Measurements from ENCODE around the gene POLR2A. TPM values are rescaled to one million over a fixed set of nuclear protein-coding genes. Genes with fewer than 3 reads are reported as not detected.

POLR2A gene
- total and polyA plus RNA-seq, 2 of the 13 experiments (the other 11 are each of a cell fraction or from before 2014, with no cell fraction given): 17.8 to 18.3 TPM

DNA sequence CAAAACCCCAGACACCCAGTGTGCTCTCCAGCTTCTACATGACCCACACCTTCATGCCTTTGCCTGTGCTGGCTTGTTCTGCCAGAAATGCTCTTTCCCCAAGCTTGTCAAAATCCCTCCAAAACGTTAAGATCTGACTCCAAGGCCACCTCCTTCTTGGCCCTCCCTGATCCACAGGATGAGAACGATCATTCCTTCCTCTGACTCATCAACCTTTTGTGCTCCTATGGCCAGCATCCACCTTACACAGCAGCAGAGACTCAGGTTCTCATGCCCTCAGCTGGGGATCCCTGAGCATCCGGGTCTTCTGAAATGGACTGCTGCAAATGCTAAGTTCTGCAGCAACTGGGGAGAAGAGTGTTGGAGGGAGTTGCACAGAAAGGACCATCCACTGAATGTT, 7.7 kb upstream of the POLR2A start:
- peak overlapping the region; percentile 85 for H3K4me2 ChIP-seq (ENCODE audit: low read depth, low read length)
- BruUV-seq (replicated peaks): no TSS peak
- no peak for FAIRE-seq

DNA sequence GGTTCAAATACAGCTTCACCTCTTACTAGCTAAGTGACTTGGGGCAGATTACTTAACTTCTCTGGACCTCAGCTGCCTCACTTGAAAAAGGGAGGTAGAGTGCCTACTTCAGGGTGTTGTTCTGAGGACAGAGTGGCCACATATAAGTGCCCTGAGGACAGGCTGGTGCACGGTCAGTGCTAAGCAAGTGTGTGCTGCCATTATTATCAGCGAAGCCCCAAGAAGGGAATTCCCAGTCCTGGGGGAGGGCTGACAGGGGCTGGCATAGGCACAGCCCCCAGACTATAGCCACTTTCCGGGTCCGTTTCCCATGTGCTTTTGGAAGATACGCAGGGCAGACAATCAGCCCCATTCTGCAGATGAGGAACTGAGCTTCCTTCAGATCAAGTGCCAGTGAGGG, 7.2 kb upstream of the POLR2A start:
- DNase-seq (ENCODE audit: low spot score) (no peak), FAIRE-seq (no peak), ATAC-seq (no peak)
- TF ChIP-seq ZNF629 (CRISPR knock-in tag; conservative IDR thresholded peaks at IDR 0.05) (peak; percentile 30; the same call in 1 of the 2 replicates), TRIM24 (CRISPR knock-in tag; IDR thresholded peaks at IDR 0.05) (no peak)
- POLR2A ChIA-PET: interaction anchor here (0.7 to 5.3 kb wide), 6 partner anchors 8 to 80 kb away, joined by 3 to 30 read pairs (median 10); partner anchors contain the start of genes CHRNB1, POLR2A and TMEM256
- no peaks in the 10 kb centered on the region for H3K36me3 ChIP-seq (replicated peaks in 1 of 2; ENCODE audit: control insufficient read depth in 1 of 2, insufficient read depth in 2 of 2, low read length in 2 of 2)
- no peaks in the 10 kb centered on the region for H3K9me3 ChIP-seq (ENCODE audit: low read length)
- no peak overlapping the region; the same call in 1 of the 2 replicates for H3K9ac ChIP-seq (ENCODE audit: insufficient read depth, low read depth, low read length)
- CTCF ChIA-PET (ENCODE audit: low intra/inter-chr PET ratio, low total read pairs): no interaction called here
- intact Hi-C loops (cut with micrococcal nuclease; ENCODE audit: unreplicated experiment): no loop called here
- H4K20me1 ChIP-seq (ENCODE audit: insufficient read depth, low read length): peaks cover 30% of the 10 kb centered on the region
- H3K4me2 ChIP-seq (ENCODE audit: low read depth, low read length): peak overlapping the region; percentile 85
- peaks cover 71% of the 10 kb centered on the region for H3K4me1 ChIP-seq (ENCODE audit: insufficient read depth, low read length)
- BruUV-seq (replicated peaks): no TSS peak
- WGBS (ENCODE audit: low lambda C conversion rate): 93% methylated on average over 4 of the region's 5 CpGs
- H3K4me3 ChIP-seq (replicated peaks in 1 of 3; ENCODE audit: insufficient read depth in 1 of 3, low read depth in 2 of 3, low read length in 3 of 3): no peak overlapping the region; a peak in 1 of 6 replicates
- in situ Hi-C loops (cut with HindIII; ENCODE audit: extremely low pct_ligation_motif_present, low pct_unique_long_range_greater_than_20kb): loop anchor here (5.0 kb wide), 1 partner anchor 40 kb away; the partner anchor contains the start of genes FGF11 and TMEM102
- H3K79me2 ChIP-seq (ENCODE audit: insufficient read depth, low read length): peaks cover 48% of the 10 kb centered on the region
- H2AFZ ChIP-seq (ENCODE audit: low read length): no peak overlapping the region
- H3K27me3 ChIP-seq (ENCODE audit: control insufficient read depth in 1 of 2, insufficient read depth in 2 of 2, low read length in 2 of 2): no peaks in the 10 kb centered on the region; a peak in 1 of 5 replicates
- H3K27ac ChIP-seq (ENCODE audit: extremely low read length, insufficient read depth, low read length): peak overlapping the region; percentile 75

More for the DNA sequence above, 7.7 kb upstream of the POLR2A start:
- intact Hi-C loops (cut with micrococcal nuclease; ENCODE audit: unreplicated experiment): no loop called here
- no peak overlapping the region for H2AFZ ChIP-seq (ENCODE audit: low read length)
- ATAC-seq (no peak), DNase-seq (ENCODE audit: low spot score) (no peak)
- peaks cover 30% of the 10 kb centered on the region for H4K20me1 ChIP-seq (ENCODE audit: insufficient read depth, low read length)
- H3K79me2 ChIP-seq (ENCODE audit: insufficient read depth, low read length): peaks cover 53% of the 10 kb centered on the region
- TF ChIP-seq, protein P1, sequence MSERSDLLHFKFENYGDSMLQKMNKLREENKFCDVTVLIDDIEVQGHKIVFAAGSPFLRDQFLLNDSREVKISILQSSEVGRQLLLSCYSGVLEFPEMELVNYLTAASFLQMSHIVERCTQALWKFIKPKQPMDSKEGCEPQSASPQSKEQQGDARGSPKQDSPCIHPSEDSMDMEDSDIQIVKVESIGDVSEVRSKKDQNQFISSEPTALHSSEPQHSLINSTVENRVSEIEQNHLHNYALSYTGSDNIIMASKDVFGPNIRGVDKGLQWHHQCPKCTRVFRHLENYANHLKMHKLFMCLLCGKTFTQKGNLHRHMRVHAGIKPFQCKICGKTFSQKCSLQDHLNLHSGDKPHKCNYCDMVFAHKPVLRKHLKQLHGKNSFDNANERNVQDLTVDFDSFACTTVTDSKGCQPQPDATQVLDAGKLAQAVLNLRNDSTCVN (CRISPR knock-in tag; IDR thresholded peaks at IDR 0.05; ENCODE audit: borderline replicate concordance): 0 out of 2 replicates have a peak, but pooled peaks have one; percentile 13
- TF ChIP-seq STAT5B (CRISPR knock-in tag; IDR thresholded peaks at IDR 0.05) (no peak), POLR2AphosphoS2 (IDR thresholded peaks at IDR 0.05; ENCODE audit: low read depth, low read length) (no peak), ZNF451 (CRISPR knock-in tag; IDR thresholded peaks at IDR 0.05) (no peak), ZNF143 (CRISPR knock-in tag; IDR thresholded peaks at IDR 0.05) (no peak)
- no peaks in the 10 kb centered on the region for H3K36me3 ChIP-seq (replicated peaks in 1 of 2; ENCODE audit: control insufficient read depth in 1 of 2, insufficient read depth in 2 of 2, low read length in 2 of 2)
- H3K9ac ChIP-seq (ENCODE audit: insufficient read depth, low read depth, low read length): no peak overlapping the region
- peak overlapping the region; percentile 75 for H3K27ac ChIP-seq (ENCODE audit: extremely low read length, insufficient read depth, low read length)
- H3K9me3 ChIP-seq (ENCODE audit: low read length): no peaks in the 10 kb centered on the region
- 38% methylated on average over 3 of the region's 3 CpGs for WGBS (ENCODE audit: low lambda C conversion rate)
- H3K4me3 ChIP-seq (replicated peaks in 1 of 3; ENCODE audit: insufficient read depth in 1 of 3, low read depth in 2 of 3, low read length in 3 of 3): no peak overlapping the region; a peak in 1 of 6 replicates
- CTCF ChIA-PET (ENCODE audit: low intra/inter-chr PET ratio, low total read pairs): no interaction called here
- H3K4me1 ChIP-seq (ENCODE audit: insufficient read depth, low read length): peaks cover 67% of the 10 kb centered on the region
- in situ Hi-C loops (cut with HindIII; ENCODE audit: extremely low pct_ligation_motif_present, low pct_unique_long_range_greater_than_20kb): loop anchor here (5.0 kb wide), 1 partner anchor 39 kb away; the partner anchor contains the start of genes FGF11 and TMEM102
- POLR2A ChIA-PET: interaction anchor here (1.0 to 5.3 kb wide), 6 partner anchors 9 to 441 kb away, joined by 3 to 30 read pairs (median 10); partner anchors contain the start of genes CHRNB1, POLR2A, SLC16A13 and TMEM256
- H3K27me3 ChIP-seq (ENCODE audit: control insufficient read depth in 1 of 2, insufficient read depth in 2 of 2, low read length in 2 of 2): no peaks in the 10 kb centered on the region; a peak in 1 of 5 replicates

Measured in HepG2 (cell line).